ENCODE results near the gene MAP1B.

DNA sequence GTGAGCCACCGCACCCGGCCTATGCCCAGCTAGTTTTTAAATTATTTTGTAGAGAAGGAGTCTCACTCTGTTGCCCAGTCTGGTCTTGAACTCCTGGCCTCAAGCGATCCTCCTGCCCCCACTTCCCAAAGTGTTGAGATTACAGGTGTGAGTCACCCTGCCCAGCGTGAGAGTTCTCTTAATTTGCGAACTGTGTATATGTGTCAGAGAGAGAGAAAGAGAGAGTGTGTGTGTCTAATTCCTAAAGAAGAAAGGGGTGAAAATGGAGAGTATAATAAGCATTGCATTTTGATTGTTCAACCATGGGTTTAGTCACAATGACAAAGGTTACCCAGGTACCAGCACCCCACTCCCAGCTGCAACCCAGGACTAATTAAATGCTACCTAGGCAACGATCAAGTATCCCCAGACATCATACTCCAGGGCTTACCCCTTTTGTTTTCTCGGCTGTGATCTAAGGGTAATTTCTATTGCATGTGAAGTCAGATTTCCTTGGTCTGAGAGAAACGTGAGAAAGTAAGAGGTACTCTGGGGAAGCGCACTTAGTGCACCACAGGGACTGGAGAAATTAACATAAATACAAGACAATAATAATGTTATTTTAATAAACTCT is 16.6 kb downstream of the MAP1B start:
- TF ChIP-seq FOS (IDR thresholded peaks at IDR 0.05; ENCODE audit: low read depth, low read length) (no peak), POLR2A (IDR thresholded peaks at IDR 0.05; ENCODE audit: low read depth, low read length) (no peak), USF2 (IDR thresholded peaks at IDR 0.05; ENCODE audit: low read depth, low read length) (no peak)
